GM21528 (cell line): ENCODE data around the gene DIAPH3.

Experiments
- ATAC-seq: cut with Tn5 transposase; IDR thresholded peaks from one replicate; pipeline ENCODE4 v1.9.1; 2021; ENCODE audit warnings: mild to moderate bottlenecking, moderate library complexity; ENCODE audit not compliant: unreplicated experiment, low FRiP score

Gene DIAPH3

DNA sequence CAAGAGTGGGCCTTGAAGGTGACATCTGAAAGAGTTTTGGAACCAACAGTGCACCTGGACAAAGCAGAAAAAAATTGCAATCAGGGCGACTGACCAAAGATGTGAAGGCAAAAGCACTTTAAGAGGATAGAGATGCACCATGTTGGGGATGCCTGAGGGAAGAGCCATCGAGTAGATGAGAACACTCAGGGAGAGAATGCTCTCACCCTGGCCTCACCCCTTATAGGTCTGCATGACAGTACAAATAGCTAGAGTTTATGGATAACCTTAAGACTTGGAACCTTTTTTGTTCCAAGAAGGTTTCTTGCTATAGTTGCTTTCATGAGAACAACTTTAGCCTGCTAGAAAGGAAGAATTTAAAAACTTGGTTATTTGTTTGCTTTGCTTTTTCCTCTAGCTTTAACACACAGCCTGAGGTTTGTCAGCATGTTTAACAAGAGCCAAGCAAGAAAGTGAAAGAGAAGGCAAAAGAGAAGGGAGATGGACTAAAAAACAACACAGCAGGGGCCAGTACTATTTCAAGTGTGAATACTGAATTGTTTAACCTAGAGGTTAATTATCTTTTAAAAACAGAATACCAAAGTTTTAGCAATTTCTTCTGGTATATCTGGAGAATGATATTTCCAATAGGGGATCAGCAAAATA, 418.9 kb downstream of the DIAPH3 start:
- peak; percentile 58 for ATAC-seq

DNA sequence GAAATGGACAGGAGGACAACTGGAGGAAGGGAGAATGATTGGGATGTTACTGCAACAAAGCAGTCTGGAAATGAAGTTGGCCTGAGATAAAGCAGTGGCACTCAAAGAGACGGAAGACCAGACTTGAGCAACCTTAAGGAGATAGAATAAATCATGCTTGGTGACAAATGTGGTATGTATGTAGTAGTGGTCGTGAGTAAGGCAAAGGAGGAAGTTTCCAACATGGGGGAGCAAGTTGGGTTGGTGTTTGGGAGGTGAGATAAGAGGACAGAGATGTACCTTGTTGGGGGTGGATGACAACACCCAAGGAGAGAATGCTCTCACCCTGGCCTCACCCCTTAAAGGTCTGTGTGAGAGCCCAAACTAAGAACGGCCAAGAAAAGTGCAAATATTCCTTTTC, 420.5 kb downstream of the DIAPH3 start:
- ATAC-seq: no peak

DNA sequence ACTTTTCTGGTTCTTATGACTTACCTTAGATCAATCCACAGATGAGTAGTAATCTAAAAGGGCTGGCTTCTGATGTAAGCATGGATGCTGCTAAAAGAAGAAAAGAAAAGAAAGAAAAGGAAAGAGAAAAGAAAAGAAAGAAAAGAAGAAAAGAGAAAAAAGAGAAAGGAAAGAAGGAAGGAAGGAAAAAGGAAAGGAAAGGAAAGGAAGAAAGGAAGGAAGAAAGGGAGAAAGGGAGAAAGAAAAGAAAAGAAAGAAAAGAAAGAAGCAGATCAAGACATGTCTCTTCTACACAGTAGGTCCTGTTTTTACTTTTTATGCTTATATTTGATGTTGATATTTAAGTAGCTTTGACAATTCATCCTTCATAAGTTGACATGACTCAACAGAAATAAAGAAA, 421.3 kb downstream of the DIAPH3 start:
- ATAC-seq: no peak

DNA sequence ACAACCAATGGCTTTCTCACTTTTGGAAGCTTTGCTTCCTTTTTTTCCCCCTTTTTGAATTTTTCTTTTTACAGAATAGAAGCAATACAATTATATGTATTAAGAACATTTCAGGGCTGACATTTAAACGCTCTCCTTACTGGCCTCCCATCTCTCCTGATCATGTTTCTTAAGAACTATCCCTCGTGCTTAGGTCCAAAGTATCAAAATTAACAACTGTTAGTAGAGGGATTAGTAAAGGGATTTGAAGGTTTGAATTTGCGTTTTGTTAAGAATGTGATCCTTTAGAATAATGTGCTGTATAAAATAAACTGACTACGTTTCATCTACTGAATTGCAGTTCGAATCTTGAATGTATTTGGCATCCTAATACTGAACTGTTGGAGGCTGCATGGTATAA, 424.8 kb downstream of the DIAPH3 start:
- no peak for ATAC-seq

DNA sequence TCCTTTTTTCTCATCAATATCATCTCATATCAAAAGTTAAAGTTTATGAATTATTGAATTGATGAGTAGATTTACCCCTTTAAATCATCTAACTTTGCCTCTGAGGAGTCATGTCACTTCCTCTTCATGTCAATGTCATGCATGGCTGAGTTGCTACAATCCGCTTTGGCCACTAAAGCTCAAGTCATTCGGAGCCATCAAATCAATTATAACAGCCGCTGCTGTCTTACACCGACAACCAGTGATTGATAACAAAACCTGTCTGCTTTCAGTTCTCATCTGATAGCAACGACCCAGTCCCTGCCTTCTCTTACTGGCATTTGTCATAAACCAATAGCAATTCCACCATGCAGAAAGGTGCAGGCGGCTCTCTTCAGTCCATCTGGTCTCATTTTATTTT, 429.3 kb downstream of the DIAPH3 start:
- ATAC-seq: peak; percentile 100

DNA sequence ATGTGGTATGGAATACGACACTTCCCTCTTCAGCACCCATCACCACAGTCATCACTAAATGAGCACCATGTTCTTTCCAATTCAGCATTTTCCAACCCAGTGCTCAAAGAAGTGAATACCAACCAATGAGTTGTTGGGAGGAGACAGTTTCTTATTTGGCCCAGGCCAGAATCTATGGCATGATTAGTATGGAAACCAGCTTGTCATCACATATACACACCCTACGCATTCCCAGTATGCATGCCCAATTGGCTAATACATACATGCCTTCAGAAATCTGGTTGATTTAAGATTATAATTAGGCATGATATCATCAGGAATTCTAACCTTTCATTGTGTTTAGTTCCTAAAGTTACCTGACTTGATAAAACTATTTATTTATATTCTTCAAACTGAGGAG, 430.0 kb downstream of the DIAPH3 start:
- ATAC-seq: no peak

DNA sequence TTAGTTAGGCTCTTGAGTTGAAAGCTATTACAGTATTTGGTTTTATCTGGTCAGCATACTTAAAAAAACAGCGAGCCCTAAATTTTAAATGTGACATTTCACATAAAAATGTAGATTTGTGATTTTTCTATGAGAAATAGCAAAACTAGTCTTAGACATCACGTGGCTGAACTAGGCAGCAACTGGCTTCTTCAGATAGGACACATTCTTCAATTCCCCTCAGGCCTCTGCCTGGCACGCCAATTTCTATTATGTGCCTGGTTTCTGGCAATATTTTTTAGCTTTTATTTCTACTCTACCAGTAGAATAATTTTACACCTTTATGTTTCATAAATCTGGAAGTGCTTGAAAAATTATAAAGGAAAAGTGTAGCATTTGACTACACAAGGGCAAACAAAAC, 433.7 kb downstream of the DIAPH3 start:
- ATAC-seq: no peak

DNA sequence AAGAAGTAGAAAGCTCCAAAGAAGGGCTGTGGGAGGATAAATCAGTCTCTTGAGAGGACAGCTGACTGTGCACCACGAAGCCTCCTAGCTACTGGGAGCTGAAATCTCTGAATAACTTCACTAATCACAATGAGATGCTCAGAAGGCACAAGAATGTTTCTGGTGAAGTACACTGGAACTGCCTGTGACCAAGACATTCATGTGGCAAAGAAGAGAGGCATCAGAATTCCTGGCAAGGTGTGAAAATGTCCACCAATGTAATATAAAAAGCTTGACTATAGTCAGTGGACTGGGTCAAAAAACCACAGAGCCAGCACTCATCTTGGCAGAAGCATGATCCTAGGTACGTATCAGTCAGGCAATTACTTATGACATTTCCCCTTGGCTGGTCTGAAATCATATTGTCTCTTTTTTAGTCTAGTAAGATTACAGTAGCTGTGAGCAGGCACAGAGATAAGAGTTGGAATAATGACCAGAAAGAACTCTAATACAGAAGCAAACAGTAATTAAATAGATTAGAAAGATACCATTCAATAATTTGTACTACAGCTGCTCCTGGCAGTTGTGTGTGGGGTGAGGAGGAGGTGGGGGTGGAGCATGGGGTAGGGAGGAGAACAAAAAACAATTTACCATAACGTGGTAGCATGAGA, 434.7 kb downstream of the DIAPH3 start:
- ATAC-seq: no peak

DNA sequence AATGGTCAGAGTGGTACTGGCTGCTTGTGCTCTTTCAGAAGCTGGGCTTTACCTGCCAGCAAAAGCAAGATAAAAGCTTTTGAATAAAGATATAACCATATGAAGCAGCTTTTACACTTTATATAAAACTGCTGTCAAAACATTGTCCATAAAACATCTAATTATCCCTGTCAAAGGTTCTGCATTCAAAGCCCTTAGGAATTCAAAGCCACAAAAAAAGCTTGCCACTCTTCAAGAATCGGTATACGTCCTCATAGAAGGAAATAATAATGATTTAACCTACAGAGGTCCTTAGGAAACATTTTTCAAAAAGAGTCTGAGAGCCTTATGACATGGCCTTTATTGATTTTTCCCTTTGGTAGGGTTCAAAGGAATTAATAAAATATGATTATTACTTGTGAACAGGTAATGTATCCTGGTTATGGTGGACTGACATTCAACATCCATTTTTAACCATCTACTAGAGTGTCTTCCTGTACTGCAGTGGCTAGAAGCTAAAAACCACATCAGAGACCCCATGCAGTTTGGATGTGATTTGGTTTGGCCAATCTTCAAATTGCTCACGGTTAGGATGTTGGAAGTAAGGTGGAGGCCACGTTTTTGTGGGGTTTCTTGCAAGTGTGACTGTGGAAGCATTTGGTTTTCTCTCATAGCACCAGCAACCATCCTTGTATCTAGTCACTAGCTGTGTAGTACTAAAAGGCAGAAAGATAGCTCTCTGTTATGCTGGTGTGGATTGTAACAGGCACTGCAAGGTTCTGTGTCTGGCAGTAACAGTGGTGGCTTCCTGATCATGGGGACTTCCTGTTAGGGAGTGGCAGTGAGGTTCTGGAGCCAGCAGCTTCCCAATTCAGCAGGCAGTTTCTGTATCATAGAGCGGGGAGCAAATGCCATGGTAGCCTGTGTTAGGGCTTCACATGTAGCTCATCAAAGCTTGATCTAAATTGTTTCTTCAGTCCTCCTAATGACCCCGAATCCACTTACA, 441.5 kb downstream of the DIAPH3 start:
- no peak for ATAC-seq

DNA sequence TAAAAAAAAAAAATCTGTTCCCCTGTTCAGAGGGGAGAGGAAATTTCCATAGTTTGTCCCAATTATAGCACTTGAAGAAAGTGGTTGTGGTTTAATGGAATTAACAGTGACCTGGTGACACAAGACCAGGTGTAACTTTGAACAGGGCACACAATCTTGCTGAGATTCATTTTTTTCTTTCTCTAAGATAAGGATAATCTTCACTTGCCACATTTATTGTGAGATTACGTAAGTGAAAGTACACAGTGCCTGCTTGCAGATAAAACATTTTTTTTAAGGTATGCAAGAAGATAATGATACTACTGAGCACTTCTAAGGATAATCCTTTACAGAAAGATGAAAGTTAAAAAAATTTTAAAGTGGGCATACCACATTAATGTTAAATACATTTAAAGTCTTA, 448.1 kb downstream of the DIAPH3 start:
- no peak for ATAC-seq

DNA sequence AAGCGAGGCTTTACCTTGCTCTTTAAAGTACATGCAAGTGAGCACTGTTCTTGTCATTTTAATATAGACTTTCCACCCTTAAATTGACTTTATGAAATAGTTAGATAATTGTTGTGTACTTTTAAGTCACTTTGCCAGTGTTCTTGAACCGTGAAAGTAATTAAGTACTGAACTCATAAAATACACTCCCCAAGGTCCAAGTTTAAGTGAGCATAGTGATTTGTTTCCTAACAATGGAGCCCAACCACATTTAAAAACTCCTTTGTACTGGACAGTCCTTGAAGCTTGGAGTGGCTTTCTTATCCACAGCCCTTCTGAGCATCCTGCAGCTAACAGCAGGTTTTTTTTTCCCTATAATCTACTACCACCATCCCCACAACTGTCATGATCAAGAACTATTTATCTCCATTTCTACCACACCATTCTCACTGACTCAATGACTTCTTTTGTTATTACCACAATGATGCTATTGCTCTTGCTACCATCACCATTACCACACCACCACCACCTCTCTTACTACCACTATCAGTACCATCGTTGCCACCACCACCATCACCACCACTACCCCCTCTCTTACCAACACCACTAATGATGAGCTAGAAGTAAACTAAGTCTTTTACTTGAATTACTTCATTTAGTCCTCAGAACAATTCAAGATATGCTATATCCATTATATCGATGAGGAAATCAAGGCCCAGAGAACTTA, 452.6 kb downstream of the DIAPH3 start:
- no peak for ATAC-seq

DNA sequence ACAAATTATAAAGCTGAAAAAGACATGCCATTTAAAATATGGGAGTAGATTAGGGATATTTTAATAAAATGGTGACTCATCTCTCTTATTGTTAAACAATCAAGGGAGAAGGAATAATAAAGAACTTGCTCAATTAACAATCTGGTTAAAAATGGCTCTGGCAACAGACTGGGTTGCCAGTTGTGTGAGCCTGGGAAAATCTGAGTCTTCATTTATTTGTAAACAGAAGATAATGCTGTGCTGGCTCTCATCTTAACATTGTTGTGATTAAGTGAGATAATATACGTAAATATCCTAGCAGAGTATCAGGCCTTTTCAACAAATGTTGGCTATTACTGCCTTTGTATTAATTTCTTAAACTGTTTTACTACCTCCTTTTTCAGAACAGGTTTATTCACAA, 453.3 kb downstream of the DIAPH3 start:
- ATAC-seq: no peak

DNA sequence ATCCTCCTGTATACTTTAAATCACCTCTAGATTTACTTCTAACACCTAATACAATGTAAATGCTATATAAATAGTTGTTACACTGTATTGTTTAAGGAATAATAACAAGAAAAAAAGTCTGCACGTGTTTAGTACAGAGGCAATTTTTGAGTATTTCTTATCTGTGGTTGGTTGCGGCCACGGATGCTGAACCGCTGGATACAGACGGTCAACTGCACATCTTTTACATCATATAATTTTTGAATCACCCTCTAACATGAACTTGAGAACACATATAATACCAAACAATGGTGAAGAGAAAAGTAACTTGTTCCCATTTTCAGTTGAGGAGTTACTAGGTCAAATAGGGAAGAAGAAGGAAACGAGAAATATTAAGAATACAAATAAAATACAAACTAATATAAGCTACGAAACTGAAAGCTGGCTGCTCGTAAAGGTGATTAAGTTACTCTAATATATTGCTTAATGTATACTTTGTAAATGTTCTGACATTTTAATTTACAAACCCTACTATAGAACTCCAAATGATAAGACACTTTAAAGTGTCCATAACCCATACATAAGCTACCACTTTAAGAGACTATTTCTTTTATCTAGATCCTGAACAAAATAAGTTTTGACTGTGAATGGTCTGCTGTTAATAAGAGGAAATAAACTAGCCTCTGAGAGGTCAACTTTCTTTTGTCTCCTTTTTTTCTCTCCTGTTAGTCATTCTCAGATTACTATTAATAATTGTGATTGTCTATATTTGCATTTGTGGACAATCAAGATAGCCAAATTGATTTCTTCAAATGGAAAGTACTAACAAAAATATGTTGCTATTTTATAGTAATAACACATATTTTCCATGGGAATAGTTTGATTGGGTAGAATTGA, 457.4 kb downstream of the DIAPH3 start:
- no peak for ATAC-seq

DNA sequence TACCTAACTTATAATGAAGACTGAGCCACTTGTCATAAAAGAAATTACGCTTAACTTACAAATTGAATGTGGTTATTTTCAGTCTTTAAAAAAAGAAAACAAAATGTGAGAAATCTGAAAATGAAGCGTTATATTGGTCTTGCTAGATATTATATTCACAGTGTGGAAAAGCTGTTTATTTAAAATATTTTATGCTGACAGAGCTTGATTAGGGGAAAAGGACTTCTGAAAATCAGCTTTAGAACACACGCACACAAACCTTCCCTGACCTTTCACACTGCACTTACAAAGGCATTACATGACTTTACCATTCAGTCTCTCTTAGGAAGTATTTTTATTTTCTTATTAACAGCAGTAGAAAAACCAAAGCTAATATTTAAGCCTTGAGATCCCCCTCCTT, 461.5 kb downstream of the DIAPH3 start:
- ATAC-seq: no peak

DNA sequence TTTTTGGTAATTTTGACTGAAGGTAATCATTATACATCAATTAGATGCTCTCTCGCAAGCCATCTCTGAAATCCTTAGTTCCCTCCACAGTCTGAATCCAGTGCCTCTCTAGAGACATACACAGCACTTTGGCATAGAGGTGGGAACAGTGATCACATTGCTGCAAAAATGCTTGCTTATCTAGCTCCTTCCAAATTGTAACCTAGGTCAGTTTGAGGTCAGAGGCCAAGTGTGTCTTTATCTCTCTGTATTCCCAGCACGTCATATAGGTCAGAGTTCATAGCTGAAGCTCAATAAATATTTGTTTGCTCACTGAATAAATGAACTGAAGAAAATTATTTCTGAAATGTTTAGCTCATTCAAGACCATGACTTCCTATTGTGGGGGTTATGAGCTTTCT, 462.5 kb downstream of the DIAPH3 start:
- no peak for ATAC-seq

DNA sequence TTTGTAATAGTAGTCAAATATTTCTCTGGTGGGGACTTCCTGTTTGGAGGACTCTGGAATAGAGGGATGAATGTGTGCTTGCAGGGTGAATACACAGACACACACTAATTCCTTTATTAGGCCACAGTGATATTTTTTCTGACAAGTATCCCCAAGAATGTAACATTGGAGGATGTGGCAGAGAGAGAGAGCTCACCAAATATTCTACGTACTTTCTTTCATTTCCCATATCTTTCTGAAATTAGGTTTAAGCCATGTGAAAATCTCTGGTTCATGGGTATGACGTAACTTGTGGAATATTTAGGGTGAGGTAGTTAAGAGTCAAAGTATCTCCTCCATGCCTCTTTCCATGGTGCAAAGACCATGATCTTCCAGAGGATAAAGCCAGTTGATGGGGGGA, 463.4 kb downstream of the DIAPH3 start:
- no peak for ATAC-seq

DNA sequence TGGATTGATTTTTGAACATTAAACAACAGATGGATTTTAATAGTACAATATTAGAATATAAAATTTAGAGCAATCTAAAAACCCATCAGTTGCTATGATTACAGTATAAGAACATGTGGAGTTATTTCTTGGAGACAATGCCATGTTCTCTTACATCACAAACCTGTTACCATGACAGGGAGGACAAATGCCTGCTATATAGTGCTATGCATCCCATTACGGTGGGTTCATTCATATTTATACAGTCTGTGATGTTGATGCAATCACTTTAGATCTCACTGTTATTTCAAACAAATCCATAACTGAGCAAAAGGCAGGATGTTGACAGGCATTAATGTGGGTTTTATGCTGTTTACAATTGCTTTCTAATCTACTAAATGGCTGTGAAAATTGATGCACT, 467.5 kb downstream of the DIAPH3 start:
- ATAC-seq: no peak

DNA sequence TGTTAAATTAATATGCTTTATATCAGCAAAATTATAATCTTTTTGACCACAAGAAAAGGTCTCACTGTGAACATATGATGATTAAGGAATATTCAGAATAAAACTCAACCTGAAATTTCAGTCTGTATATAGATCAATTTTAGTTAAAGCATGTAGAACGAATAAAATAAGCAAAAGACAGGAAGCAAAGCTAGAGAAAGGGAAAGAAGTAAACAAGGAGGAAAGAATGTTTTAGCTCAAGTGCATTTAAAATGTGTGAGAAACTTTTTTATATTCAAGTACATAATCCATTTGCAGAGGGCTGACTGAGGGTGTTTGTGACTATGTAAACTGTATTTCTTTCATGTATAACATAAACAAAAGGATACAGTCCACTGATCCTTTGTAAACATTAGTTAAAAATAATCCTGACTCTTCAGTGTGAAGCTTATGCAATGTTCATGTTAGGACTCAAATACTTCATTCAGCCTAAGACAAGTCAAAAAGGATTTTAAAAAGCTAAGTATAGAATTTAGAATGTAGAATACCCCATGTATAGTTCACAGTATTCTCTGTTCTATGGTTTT, 472.1 kb downstream of the DIAPH3 start:
- no peak for ATAC-seq

DNA sequence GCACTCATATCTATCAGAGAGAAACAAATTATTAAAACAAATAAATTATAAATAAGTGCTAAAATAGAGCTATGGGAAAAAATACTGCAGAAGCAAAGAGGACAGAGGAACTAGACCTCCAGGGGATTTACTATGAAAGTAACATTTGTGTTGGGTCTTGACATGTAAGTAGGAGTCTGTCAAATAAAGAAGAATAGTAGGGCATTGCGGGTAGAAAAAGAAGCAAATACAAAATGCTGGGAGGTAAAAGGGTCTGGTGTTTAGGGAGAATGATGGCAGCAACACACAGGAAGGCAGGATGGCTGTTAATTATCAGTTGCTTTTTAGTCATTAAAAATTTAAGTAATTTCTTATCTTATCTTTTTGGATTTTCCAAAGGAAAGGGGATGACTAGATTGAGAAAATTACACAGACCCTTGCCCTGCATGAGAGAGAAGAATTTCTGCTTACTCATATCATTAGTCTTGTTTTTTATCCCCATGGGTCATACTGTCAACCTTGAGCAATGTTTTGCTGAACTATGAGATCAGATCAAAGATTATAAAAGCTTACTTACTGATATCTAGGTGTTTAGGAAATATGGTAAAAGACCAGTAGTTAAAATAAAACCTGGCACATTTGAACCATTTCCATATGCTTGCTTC, 472.7 kb downstream of the DIAPH3 start:
- ATAC-seq: no peak
